ENCODE measurements around the gene MUTYH.
"Not testable (repeated sequence)": the region's sequence is repeated elsewhere in the genome, so short reads cannot be mapped to it uniquely, and the experiment has no call there.

Gene MUTYH

GRCh38 chr1:45339789-45340558 is at the start of gene MUTYH, which contains the start of gene TOE1:
MUTYH (minus strand) TSS chr1:45340440; CDS start chr1:45334505, 5,935 bp downstream.
TOE1 (plus strand) TSS chr1:45340170; CDS start chr1:45340253, 83 bp downstream.
- peak; percentile 95 for DNase-seq

GRCh38 chr1:45386219-45386618 is 46.0 kb upstream of the MUTYH start:
- no peak for DNase-seq

- DNase-seq, result no peak
Measured at GRCh38 chr1:45385302-45385701, 45.1 kb upstream of the MUTYH start.

GRCh38 chr1:45384213-45384612 is 44.0 kb upstream of the MUTYH start:
- DNase-seq, result not testable (repeated sequence)

- DNase-seq, result no peak
Measured at GRCh38 chr1:45383191-45383590, 43.0 kb upstream of the MUTYH start.

- no peak for DNase-seq
Measured at GRCh38 chr1:45381243-45381642, 41.0 kb upstream of the MUTYH start.

GRCh38 chr1:45380730-45381129 is 40.5 kb upstream of the MUTYH start:
- no peak for DNase-seq

- DNase-seq, result no peak
Measured at GRCh38 chr1:45380125-45380524, 39.9 kb upstream of the MUTYH start.

GRCh38 chr1:45379524-45379923 is 39.3 kb upstream of the MUTYH start:
- DNase-seq, result no peak

- DNase-seq, result no peak
Measured at GRCh38 chr1:45378184-45378583, 37.9 kb upstream of the MUTYH start.

- no peak for DNase-seq
Measured at GRCh38 chr1:45375104-45376090, 35.2 kb upstream of the MUTYH start.

GRCh38 chr1:45373573-45373972 is 33.3 kb upstream of the MUTYH start:
- no peak for DNase-seq

GRCh38 chr1:45370575-45370974 is 30.3 kb upstream of the MUTYH start:
- no peak for DNase-seq

GRCh38 chr1:45365051-45365450 is 24.8 kb upstream of the MUTYH start:
- DNase-seq, result no peak

- no peak for DNase-seq
Measured at GRCh38 chr1:45364294-45364693, 24.1 kb upstream of the MUTYH start.

GRCh38 chr1:45360981-45361380 is 20.7 kb upstream of the MUTYH start:
- not testable (repeated sequence) for DNase-seq

- DNase-seq, result peak; percentile 41
Measured at GRCh38 chr1:45359882-45360513, 19.8 kb upstream of the MUTYH start.

GRCh38 chr1:45356186-45356585 is 15.9 kb upstream of the MUTYH start:
- no peak for DNase-seq

GRCh38 chr1:45355683-45356082 is 15.4 kb upstream of the MUTYH start:
- no peak for DNase-seq

- no peak for DNase-seq
Measured at GRCh38 chr1:45354838-45355237, 14.6 kb upstream of the MUTYH start.

GRCh38 chr1:45353685-45354084 is 13.4 kb upstream of the MUTYH start:
- no peak for DNase-seq

- no peak for DNase-seq
Measured at GRCh38 chr1:45351508-45351907, 11.3 kb upstream of the MUTYH start.

All from NCI-H1105 (cell line).